Measurements from ENCODE around the gene OR2A1.
"Not testable (repeated sequence)": the region's sequence is repeated elsewhere in the genome, so short reads cannot be mapped to it uniquely, and the experiment has no call there.

OR2A1 gene, protein sequence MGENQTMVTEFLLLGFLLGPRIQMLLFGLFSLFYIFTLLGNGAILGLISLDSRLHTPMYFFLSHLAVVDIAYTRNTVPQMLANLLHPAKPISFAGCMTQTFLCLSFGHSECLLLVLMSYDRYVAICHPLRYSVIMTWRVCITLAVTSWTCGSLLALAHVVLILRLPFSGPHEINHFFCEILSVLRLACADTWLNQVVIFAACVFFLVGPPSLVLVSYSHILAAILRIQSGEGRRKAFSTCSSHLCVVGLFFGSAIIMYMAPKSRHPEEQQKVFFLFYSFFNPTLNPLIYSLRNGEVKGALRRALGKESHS

GRCh38 chr7:144311872-144312469 lies at the start of gene OR2A1:
TSS of gene OR2A1 (plus strand) at chr7:144312419. CDS start at chr7:144318125, 5,706 bp downstream.
- not testable (repeated sequence) for H3K27ac ChIP-seq; H3K36me3 ChIP-seq; H3K4me3 ChIP-seq (ENCODE audit: low read depth, low read length); H3K27me3 ChIP-seq (ENCODE audit: insufficient read depth, low read depth, severe bottlenecking); H3K9me3 ChIP-seq (ENCODE audit: severe bottlenecking); DNase-seq

DNA sequence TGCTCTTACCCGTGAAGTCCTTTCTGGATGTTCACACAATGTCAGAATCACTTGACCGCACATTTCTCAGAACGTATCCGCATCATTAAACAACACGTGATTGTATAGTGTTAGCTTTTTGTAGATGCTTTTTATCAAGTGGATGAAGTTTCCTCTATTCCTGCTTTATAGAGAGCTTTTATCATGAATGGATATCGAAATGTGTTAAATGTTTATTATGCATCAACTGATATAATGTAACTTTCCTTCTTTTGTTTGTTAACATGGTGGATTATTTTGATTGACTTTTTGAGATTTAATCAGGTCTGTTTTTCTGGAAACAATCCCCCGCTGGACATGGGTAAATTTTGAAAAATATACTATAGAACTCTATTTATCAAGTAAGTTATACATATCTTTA lies 47.5 kb upstream of the OR2A1 start, which contains the start of gene OR2A7:
Gene OR2A7 (minus strand): TSS at position 101 of the 400 bp plus-strand sequence. CDS start 5,164 bp downstream, outside the sequence.
- H3K36me3 ChIP-seq; H3K4me3 ChIP-seq (ENCODE audit: low read depth, low read length); H3K27me3 ChIP-seq (ENCODE audit: insufficient read depth, low read depth, severe bottlenecking); H3K27ac ChIP-seq; H3K9me3 ChIP-seq (ENCODE audit: severe bottlenecking); DNase-seq: not testable (repeated sequence)

- DNase-seq; H3K36me3 ChIP-seq; H3K9me3 ChIP-seq (ENCODE audit: severe bottlenecking); H3K4me3 ChIP-seq (ENCODE audit: low read depth, low read length); H3K27ac ChIP-seq; H3K27me3 ChIP-seq (ENCODE audit: insufficient read depth, low read depth, severe bottlenecking): not testable (repeated sequence)
These were observed 43.0 kb upstream of the OR2A1 start, which contains the start of gene CTAGE8 for GRCh38 chr7:144269188-144269587. TSS of gene CTAGE8 (minus strand) at chr7:144269288. CDS start at chr7:144269250, 38 bp downstream.

GRCh38 chr7:144275281-144275680 lies 36.9 kb upstream of the OR2A1 start:
- H3K27me3 ChIP-seq (ENCODE audit: insufficient read depth, low read depth, severe bottlenecking); H3K36me3 ChIP-seq; DNase-seq; H3K9me3 ChIP-seq (ENCODE audit: severe bottlenecking); H3K4me3 ChIP-seq (ENCODE audit: low read depth, low read length); H3K27ac ChIP-seq: not testable (repeated sequence)

DNA sequence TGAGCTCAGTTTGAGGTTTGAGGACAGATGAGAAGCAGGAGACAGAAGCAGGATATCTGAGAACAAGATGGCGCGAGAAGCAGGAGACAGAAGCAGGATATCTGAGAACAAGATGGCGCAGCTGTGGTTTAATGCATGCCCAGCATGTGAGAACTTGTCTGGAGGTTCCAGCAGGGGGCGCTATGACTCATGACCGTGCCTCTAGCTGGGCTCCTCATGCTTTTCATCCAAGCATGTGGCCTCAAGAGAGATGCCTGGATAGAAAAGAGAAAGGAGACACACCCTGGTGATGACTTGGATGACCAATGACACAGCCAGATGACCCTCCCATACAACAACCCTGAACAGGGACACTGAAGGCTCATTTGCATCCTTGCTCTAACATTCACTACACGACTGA lies 32.2 kb upstream of the OR2A1 start:
- H3K27me3 ChIP-seq (ENCODE audit: insufficient read depth, low read depth, severe bottlenecking); DNase-seq; H3K4me3 ChIP-seq (ENCODE audit: low read depth, low read length); H3K36me3 ChIP-seq; H3K9me3 ChIP-seq (ENCODE audit: severe bottlenecking); H3K27ac ChIP-seq: not testable (repeated sequence)

GRCh38 chr7:144281981-144282380 lies 30.2 kb upstream of the OR2A1 start:
- DNase-seq; H3K9me3 ChIP-seq (ENCODE audit: severe bottlenecking); H3K4me3 ChIP-seq (ENCODE audit: low read depth, low read length); H3K27ac ChIP-seq; H3K27me3 ChIP-seq (ENCODE audit: insufficient read depth, low read depth, severe bottlenecking); H3K36me3 ChIP-seq: not testable (repeated sequence)

DNA sequence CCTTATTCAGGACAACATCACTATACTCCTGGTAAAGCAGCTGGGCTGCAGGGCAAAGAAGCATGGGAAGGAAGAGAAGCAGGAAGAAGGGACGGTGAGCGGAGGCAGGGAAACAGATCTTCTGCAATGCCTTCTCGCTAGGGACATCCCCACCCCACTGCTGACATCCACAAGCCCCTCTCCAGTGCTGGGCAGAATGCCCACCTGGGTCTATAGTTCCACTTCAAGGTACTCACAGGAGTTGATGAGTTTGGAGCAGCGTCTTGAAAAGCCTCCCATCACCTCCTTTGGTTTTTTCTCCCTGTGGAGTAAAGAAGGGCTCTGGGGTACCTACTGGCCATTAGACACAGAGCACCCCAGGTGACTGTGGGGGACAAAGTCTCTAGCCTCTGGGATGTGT lies 29.7 kb upstream of the OR2A1 start:
- H3K4me3 ChIP-seq (ENCODE audit: low read depth, low read length); H3K27ac ChIP-seq; H3K9me3 ChIP-seq (ENCODE audit: severe bottlenecking); H3K36me3 ChIP-seq; DNase-seq; H3K27me3 ChIP-seq (ENCODE audit: insufficient read depth, low read depth, severe bottlenecking): not testable (repeated sequence)

DNA sequence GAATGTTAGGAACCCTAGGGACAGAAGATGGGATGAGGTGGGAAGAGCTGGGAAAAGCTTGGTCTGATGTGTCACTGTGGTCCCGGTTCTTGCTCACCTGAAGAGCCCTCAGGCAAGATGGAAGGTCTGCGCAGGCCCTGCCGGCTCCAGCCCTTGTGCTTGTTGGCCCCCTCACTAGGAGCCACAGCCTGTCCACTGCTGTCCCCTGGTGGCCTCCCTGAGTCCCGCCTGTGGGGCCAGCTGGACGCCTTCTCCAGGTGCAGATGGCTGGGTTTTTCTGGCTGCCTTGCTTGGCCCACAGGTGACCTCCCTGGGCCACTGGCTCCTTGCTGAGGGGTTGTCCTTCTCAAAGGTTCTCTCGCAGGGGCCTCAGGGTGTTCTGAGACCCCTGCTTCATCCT lies 28.5 kb upstream of the OR2A1 start:
- H3K36me3 ChIP-seq; DNase-seq; H3K27me3 ChIP-seq (ENCODE audit: insufficient read depth, low read depth, severe bottlenecking); H3K4me3 ChIP-seq (ENCODE audit: low read depth, low read length); H3K9me3 ChIP-seq (ENCODE audit: severe bottlenecking); H3K27ac ChIP-seq: not testable (repeated sequence)

- not testable (repeated sequence) for DNase-seq; H3K4me3 ChIP-seq (ENCODE audit: low read depth, low read length); H3K27ac ChIP-seq; H3K9me3 ChIP-seq (ENCODE audit: severe bottlenecking); H3K36me3 ChIP-seq; H3K27me3 ChIP-seq (ENCODE audit: insufficient read depth, low read depth, severe bottlenecking)
These were observed 24.9 kb upstream of the OR2A1 start for GRCh38 chr7:144287171-144287784.

DNA sequence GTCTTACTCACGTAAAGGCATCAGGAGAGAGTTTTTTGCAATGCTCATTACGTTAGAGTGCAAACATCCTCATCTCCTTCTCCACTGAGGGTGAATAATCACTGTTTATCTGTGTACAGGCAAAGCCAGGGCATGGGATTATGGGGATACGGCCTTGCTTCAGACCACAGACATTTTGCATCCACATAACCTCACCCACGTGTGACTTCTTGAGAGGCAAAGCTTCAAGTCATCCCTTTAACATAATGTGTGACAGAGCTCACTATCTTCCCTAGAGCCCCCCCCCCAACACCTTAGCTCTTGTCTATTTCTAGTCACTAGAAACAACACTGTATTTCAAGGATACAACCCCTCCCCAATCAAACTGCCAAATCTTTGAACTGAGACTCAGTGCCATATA lies 20.6 kb upstream of the OR2A1 start:
- not testable (repeated sequence) for DNase-seq; H3K27me3 ChIP-seq (ENCODE audit: insufficient read depth, low read depth, severe bottlenecking); H3K4me3 ChIP-seq (ENCODE audit: low read depth, low read length); H3K9me3 ChIP-seq (ENCODE audit: severe bottlenecking); H3K27ac ChIP-seq; H3K36me3 ChIP-seq

DNA sequence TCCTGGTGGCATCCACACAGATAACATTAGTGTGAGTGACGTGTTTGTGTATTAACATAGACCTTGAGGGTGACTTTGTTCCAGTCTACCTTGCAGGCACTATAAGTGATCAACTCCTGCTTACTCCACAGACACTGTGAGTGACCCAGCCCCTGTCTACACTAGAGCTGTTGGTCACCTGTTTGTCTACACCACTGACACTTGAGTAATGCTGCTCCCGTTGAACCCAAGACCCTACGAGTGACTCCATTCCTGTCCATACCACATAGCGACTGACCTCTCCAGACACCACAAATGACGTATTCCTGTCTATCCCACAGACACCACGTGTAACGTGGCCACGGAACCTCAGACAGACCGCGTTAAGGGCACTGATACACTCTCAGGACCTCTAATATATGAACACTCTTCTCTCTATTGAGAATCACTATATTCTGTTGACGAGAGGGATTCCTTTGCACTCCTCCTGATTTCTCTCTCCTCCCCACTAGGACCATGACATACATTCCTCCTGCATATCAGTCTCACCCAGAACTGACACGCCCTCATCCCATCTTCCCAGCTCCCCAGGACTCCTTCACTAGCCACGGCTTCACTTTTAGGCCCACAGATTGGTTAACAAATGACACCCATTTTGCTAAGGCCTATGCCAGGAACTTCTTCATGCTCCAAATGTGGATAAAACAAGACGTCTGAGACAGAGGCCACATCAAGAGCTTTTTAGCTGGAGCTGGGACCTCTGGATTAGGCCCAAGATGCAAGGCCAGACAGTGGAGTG lies 19.6 kb upstream of the OR2A1 start:
- H3K4me3 ChIP-seq (ENCODE audit: low read depth, low read length); DNase-seq; H3K27ac ChIP-seq; H3K36me3 ChIP-seq; H3K27me3 ChIP-seq (ENCODE audit: insufficient read depth, low read depth, severe bottlenecking); H3K9me3 ChIP-seq (ENCODE audit: severe bottlenecking): not testable (repeated sequence)

- not testable (repeated sequence) for H3K9me3 ChIP-seq (ENCODE audit: severe bottlenecking); H3K27me3 ChIP-seq (ENCODE audit: insufficient read depth, low read depth, severe bottlenecking); H3K27ac ChIP-seq; DNase-seq; H3K4me3 ChIP-seq (ENCODE audit: low read depth, low read length); H3K36me3 ChIP-seq
These were observed 18.3 kb upstream of the OR2A1 start for GRCh38 chr7:144293794-144294499.

GRCh38 chr7:144302578-144303303 lies 9.5 kb upstream of the OR2A1 start:
- not testable (repeated sequence) for DNase-seq; H3K27ac ChIP-seq; H3K9me3 ChIP-seq (ENCODE audit: severe bottlenecking); H3K36me3 ChIP-seq; H3K4me3 ChIP-seq (ENCODE audit: low read depth, low read length); H3K27me3 ChIP-seq (ENCODE audit: insufficient read depth, low read depth, severe bottlenecking)
